ENCODE measurements around the gene ZMIZ1. TPM values are rescaled to one million over a fixed set of nuclear protein-coding genes. Genes with fewer than 3 reads are reported as not detected.

Gene ZMIZ1
- total RNA-seq, 1 donor from 2014 or later: 84.7 TPM

- H3K4me1 ChIP-seq: peaks cover 34% of the 10 kb centered on the region
- no peaks in the 10 kb centered on the region for H3K27me3 ChIP-seq
- no peaks in the 10 kb centered on the region for H3K36me3 ChIP-seq
- intact Hi-C loops (cut with DNase I): no loop called here
- H3K27ac ChIP-seq: no peak overlapping the region
- H3K9me3 ChIP-seq: no peaks in the 10 kb centered on the region
- no peak overlapping the region for H3K4me3 ChIP-seq
- TF ChIP-seq CTCF (IDR thresholded peaks at IDR 0.05): no peak
- ATAC-seq (no peak), DNase-seq (no peak)
Observed at GRCh38 chr10:79321494-79321882, 252.7 kb downstream of the ZMIZ1 start.

GRCh38 chr10:79321951-79322350 is 253.2 kb downstream of the ZMIZ1 start:
- no peak for DNase-seq
- intact Hi-C loops (cut with DNase I): no loop called here
- no peaks in the 10 kb centered on the region for H3K36me3 ChIP-seq
- TF ChIP-seq CTCF (IDR thresholded peaks at IDR 0.05): no peak
- peak overlapping the region; percentile 4 for H3K27ac ChIP-seq
- H3K9me3 ChIP-seq: no peaks in the 10 kb centered on the region
- no peak overlapping the region for H3K4me3 ChIP-seq
- H3K4me1 ChIP-seq: peaks cover 30% of the 10 kb centered on the region
- no peak for ATAC-seq
- H3K27me3 ChIP-seq: no peaks in the 10 kb centered on the region

- ATAC-seq (peak; percentile 63), DNase-seq (no peak)
- H3K4me3 ChIP-seq: no peak overlapping the region
- TF ChIP-seq CTCF (IDR thresholded peaks at IDR 0.05): no peak
- H3K9me3 ChIP-seq: no peaks in the 10 kb centered on the region
- intact Hi-C loops (cut with DNase I): no loop called here
- no peaks in the 10 kb centered on the region for H3K27me3 ChIP-seq
- no peaks in the 10 kb centered on the region for H3K36me3 ChIP-seq
- H3K27ac ChIP-seq: peak overlapping the region; percentile 30
- peaks cover 23% of the 10 kb centered on the region for H3K4me1 ChIP-seq
Observed at GRCh38 chr10:79322616-79323543, 254.1 kb downstream of the ZMIZ1 start.

GRCh38 chr10:79323602-79324001 is 254.8 kb downstream of the ZMIZ1 start:
- no peak for ATAC-seq
- intact Hi-C loops (cut with DNase I): no loop called here
- H3K36me3 ChIP-seq: no peaks in the 10 kb centered on the region
- TF ChIP-seq CTCF (IDR thresholded peaks at IDR 0.05): no peak
- peaks cover 20% of the 10 kb centered on the region for H3K4me1 ChIP-seq
- DNase-seq: no peak
- H3K4me3 ChIP-seq: no peak overlapping the region
- H3K27ac ChIP-seq: peak overlapping the region; percentile 30
- no peaks in the 10 kb centered on the region for H3K27me3 ChIP-seq
- H3K9me3 ChIP-seq: no peaks in the 10 kb centered on the region

- no peak for DNase-seq
- intact Hi-C loops (cut with DNase I): no loop called here
Observed at GRCh38 chr10:79324032-79324695, 255.4 kb downstream of the ZMIZ1 start.

More at GRCh38 chr10:79324032-79324695, 255.4 kb downstream of the ZMIZ1 start:
- H3K27ac ChIP-seq: no peak overlapping the region
- peaks cover 20% of the 10 kb centered on the region for H3K4me1 ChIP-seq
- ATAC-seq: no peak
- H3K9me3 ChIP-seq: no peaks in the 10 kb centered on the region
- H3K27me3 ChIP-seq: no peaks in the 10 kb centered on the region
- no peaks in the 10 kb centered on the region for H3K36me3 ChIP-seq
- H3K4me3 ChIP-seq: no peak overlapping the region
- TF ChIP-seq CTCF (IDR thresholded peaks at IDR 0.05): no peak
